Activated CD4-positive, alpha-beta T cell treated with anti-CD3 and anti-CD28 coated beads, Interleukin-2, amount 50 U/mL, for 16 hours (primary cell): ENCODE data around the gene DMXL2.
"Not testable (repeated sequence)": the region's sequence is repeated elsewhere in the genome, so short reads cannot be mapped to it uniquely, and the experiment has no call there.

Experiments used
- DNase-seq: peaks from one replicate; pipeline ENCODE4 v3.0.0-alpha.2; 2020

Gene DMXL2

DNA sequence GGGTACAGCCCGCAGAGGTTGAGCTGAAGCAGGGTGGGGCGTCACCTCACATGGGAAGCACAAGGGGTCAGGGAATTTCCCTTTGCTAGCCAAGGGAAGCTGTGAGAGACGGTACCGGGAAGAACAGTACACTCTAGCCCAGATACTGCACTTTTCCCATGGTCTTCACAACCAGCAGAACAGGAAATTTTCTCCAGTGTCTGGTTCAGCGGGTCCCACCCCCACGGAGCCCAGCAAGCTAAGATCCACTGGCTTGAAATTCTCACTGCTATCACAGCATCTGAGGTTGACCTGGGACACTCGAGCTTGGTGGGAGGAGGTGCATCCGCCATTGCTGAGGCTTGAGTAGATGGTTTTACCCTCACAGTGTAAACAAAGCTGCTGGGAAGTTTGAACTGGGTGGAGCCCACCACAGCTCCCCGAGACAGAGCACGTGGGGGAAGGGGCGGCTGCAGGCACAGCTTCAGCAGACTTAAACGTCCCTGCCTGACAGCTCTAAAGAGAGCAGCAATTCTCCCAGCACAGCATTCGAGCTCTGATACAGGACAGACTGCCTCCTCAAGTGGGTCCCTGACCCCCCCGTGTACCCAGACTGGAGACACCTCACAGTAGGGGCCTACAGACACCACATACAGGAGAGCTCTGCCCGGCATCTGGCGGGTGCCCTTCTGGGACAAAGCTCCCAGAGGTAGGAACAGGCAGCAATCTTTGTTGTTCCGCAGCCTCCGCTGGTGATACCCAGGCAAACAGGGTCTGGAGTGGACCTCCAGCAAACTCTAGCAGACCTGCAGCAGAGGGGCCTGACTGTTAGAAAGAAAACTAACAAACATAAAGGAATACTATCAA, 53.4 kb downstream of the DMXL2 start:
- DNase-seq = not testable (repeated sequence)

GRCh38 chr15:51561271-51561670, 61.3 kb downstream of the DMXL2 start:
- no peak for DNase-seq

DNA sequence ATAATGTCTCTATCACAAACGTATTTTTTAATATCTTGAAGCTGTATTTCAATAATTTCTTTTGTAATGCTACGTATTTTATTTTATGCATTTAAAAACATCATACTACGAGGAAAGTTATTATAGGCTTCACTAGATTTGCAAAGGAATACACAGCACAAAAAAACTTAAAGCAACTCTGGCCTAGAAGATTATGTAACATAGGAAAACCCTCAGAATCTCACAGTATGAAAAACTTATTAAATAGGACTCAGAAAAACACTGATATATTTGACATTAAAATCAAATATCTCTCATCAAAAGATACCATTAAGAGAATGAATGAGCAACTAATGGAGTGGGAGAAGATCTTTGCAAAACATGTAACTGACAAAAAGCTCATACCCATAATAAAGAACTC, 63.7 kb downstream of the DMXL2 start:
- DNase-seq = no peak

- DNase-seq = no peak
These were observed 64.2 kb downstream of the DMXL2 start for GRCh38 chr15:51558411-51558810.

DNA sequence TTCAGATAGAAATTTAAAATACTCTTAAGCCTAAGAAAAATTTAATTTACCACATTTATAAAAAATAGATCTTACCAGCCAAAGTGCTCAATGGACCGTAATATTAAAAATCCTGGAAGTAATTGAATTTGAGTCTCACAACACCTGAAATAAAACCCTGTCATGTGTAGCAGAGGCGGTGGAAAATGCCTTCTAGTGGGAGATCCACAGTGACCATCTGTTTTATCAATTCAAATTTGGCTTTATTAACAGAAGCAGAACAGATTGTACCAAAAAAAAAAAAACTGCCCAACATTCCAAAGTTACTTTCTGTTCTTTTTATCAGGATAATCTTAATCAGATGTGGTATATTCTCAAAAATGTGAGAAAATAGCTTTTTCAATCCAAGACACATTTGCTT, 71.7 kb downstream of the DMXL2 start:
- DNase-seq = no peak

DNA sequence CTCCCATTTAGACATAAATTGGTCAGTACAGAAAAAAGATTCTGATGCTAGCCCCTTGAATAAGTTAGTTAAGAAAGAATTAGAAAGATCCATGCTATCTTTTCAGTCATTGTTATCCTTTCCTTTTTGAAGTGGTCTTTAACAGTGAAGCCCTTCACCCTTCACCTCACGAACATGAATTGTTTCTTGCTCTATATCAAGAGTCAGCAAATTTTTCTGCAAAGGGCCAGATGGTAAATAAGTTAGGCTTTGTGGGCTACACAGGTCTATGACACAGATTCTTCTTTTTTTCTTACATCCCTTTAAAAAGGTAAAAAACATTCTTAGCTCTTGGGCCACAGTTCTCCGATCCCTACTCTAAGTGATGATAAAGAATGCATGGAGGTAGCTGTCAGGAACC, 74.9 kb downstream of the DMXL2 start:
- DNase-seq = no peak

- DNase-seq = peak; percentile 2
These were observed 85.5 kb downstream of the DMXL2 start for GRCh38 chr15:51536965-51537574.

DNA sequence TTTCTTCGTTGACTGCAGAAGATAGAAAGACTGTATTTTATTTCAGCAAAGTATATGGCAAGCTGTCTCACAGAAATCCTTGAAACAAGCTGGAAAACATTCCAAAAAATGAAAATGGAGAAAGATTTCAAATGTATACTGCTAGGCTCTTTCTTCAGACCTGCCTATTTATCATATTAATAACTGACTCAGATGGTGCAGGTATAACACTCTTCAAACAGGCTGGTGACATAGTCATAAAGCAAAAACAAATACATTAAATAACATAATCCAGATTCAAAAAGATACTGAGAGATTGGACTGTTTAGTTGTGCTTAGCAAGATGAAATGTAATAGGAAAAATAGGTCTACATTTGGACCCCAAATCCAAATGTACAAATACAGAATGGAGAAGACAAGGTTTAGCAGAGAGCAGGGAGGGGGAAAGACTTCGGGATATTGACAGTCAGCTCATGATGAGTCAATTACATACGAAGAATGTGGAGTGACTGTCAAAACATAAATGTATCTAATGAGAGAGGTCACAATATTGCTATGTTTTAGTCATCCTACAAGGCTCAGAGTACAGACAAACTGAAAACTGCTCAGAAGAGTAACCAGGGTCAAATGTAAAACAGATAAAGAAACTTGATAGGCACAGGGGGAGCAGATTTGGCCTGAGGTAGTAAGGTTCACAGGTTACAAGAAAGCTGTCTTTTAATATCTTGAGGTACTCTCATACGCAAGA, 88.7 kb downstream of the DMXL2 start:
- DNase-seq = peak; percentile 25

GRCh38 chr15:51526955-51527354, 95.6 kb downstream of the DMXL2 start:
- DNase-seq = no peak

GRCh38 chr15:51524376-51524775, 98.2 kb downstream of the DMXL2 start:
- DNase-seq = no peak

- DNase-seq = no peak
These were observed 106.3 kb downstream of the DMXL2 start for GRCh38 chr15:51516291-51516690.

DNA sequence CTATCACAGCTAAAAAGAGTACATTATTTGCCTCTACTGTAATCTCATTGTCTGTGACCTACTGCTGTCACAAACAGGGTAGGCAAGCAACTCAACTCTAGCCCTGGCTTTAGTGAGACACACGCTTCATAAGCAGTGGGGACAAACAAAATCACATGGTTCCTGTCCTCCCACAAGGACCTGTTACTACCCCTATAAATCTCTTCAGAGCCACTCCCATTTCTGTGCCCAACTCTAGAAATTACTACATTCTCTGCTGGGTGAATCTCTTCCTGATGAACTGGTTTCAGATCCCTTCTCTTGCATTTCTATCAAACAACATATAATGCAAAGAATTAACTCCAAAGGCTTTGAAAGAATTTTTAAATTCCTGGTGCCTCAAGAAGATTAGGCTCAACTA, 117.3 kb downstream of the DMXL2 start:
- no peak for DNase-seq

GRCh38 chr15:51503003-51503402, 119.6 kb downstream of the DMXL2 start:
- DNase-seq = no peak

DNA sequence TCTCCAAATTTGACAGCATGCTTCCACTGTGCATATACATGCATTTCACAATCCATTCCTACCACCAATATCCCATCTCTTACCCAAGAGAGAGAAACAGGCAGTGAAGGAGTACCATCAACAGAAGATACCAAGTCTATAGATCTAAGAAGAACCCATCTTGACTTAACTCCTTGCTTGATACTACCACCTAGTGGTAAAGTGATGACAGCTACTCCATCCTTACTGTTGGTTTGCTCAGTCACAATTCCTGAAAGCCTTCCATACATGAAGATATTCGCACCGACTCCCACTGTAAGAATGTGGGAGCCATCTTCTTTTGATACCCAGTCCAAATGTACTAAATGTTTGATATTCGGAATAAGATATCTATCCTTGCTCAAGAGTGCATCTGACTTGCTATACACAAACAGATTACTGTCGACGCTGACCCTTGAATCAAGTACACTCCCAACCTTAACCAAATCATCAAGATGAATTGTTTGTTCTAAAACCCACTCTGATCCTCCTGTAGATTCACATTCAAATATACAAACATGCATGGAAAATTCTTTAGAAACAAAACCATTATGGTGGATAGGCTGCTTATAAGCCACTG, 123.1 kb downstream of the DMXL2 start:
- peak; percentile 31 for DNase-seq

- no peak for DNase-seq
These were observed 124.8 kb downstream of the DMXL2 start for GRCh38 chr15:51497806-51498205.

DNA sequence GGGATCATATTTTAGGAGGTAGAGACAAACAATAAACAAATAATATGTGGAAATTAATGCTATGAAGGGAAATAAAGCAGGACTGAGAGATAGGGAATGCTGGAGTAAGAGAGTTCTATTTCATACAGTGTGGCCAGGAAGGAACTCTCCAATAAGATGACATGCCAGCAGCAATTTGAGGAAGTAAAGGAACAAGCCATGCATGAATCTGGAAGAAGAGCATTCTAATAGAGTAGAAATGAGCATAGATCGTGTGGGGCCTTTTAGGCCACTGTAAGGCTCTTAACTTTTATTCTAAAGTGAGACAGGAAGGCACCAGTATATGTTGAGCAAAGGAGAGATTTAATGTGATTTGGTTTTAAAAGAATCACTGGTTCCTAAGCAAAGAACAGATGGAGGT, 126.3 kb downstream of the DMXL2 start:
- no peak for DNase-seq

DNA sequence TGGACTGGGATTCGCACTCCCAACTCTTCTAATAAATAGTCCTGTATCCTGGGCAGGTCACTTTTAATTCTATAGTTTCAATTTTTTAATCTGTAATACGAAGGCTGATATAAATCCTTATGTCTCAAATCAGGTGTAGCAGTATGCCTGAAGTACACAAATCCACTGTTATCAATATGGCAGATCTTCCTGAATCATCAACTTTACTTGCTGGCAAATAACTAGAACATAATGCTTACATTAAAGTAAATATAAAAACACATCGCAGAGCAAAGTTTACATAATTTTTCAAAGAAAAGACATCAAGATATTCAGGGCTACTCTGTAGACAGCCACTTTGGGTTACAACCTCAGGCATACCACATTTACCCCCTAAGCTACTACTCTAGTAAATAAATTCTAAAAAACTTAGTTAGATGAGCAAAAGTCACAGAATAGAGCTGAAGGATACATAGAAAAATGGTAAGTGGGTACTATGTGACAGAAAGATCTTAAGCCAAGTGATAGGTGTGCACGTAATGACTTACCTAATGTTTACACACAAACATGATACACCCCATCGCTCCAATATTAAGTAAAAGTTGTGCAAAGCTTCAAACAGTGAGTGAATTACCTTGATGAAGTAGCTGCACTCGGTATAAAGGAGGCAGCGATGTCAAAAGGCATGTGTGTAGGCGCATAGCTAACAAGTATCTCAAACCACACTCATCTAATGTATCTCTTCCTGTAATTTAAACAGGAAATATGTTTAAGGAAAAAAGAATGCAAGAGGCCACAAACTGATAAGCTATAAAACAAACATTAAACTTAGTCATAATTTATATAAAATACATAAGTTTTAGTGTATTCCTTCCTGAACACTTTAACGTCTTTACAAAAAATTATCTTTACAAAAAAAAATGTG, 127.9 kb downstream of the DMXL2 start:
- DNase-seq = no peak

DNA sequence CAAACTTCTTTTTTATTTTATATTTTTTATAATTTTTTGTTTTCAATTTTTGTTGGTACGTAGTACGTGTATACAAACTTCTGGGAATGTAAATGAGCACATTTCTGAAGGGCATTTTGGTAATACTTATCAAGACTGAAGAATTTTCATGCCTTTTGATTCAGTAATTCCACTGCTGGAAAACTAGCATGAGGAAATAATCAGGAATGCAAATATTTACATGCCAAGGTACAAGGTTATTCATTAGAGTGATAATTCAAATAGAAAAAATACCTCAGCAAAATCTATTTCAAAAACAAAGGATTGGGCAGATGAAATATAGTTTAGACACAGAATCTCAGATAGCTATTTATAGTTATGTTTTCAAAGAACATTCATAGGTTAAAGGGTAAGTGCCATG, 128.7 kb downstream of the DMXL2 start:
- DNase-seq = no peak

GRCh38 chr15:51492528-51492927, 130.0 kb downstream of the DMXL2 start:
- no peak for DNase-seq

DNA sequence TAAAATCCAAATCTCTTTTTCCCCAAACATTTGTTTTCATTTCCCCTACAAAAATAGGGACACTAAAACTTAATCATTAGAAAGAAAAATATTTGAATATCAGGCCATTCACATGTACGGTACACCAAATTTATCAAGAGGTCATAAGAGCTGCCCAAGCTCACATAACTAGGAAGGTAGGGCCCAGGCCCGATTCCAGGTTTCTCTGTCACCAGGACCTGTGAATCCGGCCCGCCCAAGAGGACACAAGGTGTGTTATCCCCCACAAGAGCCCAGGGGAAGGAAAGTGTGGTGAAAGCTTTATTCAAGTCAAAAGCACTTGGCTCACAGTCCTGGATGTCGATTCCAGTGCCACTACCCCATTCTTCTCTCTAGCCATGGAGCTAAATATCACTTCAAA, 130.6 kb downstream of the DMXL2 start:
- no peak for DNase-seq

DNA sequence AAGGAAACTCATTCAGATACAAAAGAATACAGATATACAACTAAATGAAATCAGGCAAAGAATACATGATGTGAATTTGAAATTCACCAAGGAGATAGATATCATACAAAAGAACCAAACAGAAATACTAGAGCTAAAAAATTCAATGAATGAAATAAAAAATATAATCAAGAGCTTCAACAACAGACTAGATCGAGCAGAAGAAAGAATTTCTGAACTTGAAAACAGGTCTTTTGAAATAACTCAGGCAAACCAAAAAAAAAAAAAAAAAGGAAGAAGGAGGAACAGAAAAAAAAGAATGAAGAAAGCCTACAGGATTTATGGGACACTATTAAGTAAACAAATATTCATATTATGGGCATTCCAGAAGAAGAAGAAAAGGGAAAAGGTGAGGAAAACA, 137.8 kb downstream of the DMXL2 start:
- no peak for DNase-seq

DNA sequence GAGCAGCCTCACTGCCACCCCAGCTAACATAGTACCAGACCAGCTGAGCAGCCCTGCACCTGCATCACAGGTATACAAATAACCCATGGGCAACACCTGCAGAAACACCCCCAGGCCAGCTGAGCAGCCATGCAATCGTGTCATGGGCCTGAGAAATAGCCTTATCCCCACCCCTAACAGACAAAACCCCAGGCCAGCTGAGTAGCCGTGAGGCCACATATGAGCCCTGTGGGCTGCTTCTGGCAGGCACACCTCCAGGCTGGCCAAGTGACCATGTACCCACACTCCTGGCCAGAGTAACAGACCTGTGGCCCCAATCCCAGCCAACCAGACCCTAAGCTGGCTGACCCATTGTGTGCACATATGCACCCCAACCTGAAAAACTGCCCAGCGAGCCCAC, 138.6 kb downstream of the DMXL2 start:
- DNase-seq = no peak

- DNase-seq = no peak
These were observed 139.1 kb downstream of the DMXL2 start for GRCh38 chr15:51483520-51483919.
